NOMO-1 treated with DMSO at 0.1 percent for 48 hours (cell line): ENCODE data around the gene KANK2.

Source experiments
- DNase-seq: peaks from one replicate; lab custom pipeline; 2025; ENCODE audit not compliant: unreplicated experiment; lab: John Stamatoyannopoulos, UW

Gene KANK2

DNA sequence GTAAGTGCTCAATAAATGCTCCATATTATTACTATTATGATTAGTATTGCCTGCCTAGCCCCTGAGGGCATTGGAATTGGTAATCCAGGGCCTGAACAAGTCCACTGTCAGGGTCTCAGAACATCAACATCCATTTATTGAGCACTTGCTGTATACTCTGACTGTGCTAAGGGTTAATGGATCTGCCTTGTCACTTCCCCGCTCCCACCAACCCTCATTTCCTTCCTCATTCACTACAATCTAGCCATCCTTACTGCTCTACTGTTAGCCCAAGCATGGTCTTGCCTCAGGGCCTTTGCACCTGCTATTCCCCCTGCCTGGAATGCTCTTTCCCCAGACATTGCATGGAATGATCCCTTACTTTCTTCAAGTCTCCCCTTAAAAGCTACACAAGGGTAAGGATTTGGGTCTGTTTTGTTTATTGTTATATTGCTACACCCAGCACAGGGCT lies 29.4 kb upstream of the KANK2 start:
- DNase-seq = no peak

DNA sequence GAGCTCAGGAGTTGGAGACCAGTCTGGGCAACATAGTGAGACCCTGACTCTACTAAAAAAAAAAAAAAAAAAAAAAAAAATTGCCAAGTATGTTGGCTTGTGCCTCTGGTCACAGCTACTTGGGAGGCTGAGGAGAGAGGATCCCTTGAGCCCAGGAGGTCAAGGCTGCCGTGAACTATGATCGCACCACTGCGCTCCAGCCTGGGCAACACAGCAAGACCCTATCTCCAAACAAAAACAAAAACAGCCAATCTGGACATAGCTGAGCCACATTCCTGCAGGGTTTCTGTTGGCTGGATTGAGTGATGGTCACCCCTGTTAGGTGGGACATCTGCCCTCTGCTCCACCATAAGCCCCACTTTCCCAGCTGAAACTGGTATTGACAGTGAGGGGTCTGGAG lies 28.5 kb upstream of the KANK2 start:
- no peak for DNase-seq

DNA sequence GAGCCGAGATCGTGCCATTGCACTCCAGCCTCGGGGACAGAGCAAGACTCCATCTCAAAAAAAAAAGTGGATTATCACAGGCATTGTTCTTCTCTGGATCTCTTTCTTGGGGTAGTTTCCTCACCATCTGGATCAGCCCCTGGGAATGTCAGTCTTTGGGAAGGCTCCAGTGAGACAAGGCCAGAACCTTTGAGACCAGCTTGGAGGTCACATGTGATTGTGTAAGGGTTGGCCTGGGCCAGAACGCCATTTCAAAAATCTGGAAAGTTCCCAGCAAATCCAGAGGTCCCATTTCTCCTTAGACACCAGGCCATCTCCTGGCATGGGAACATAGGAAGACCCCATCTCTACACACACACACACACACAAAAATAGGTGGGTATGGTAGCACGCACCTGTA lies 27.8 kb upstream of the KANK2 start:
- no peak for DNase-seq

DNA sequence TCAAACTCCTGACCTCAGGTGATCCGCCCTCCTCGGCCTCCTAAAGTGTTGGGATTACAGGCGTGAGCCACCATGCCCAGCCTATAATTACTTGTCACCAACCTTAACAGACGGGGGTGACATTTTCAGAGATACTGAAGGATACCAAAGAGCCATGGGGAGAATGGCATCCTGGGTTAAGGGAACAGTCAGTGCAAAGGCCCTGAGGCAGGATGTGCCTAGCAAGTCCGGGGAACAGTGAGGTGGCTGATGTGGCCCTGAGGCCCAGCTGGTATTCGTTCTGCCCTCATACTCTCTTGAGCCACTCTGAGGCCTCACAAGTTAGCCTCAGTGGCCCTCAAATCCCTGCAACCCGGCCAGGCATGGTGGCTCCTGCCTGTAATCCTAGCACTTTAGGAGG lies 27.1 kb upstream of the KANK2 start:
- DNase-seq = no peak

DNA sequence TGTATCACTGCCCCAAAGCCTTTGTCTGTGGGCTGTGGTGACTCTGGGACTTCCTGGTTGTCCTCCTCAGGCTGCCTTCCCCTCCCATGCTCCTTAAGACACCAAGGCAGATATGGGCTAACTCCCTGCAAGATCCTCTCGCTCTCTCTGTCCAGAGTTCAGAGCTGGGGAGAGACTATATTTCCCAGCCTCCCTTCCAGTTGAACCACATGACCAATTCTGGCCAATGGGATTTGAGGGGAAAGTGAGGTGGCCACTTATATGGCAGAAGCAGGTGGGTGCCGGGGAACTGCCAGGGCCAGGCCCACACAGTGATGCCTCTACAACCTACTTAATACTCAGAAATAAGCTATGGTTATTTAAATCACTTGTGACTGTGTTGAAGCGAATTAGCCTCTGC lies 25.9 kb upstream of the KANK2 start:
- DNase-seq = no peak

DNA sequence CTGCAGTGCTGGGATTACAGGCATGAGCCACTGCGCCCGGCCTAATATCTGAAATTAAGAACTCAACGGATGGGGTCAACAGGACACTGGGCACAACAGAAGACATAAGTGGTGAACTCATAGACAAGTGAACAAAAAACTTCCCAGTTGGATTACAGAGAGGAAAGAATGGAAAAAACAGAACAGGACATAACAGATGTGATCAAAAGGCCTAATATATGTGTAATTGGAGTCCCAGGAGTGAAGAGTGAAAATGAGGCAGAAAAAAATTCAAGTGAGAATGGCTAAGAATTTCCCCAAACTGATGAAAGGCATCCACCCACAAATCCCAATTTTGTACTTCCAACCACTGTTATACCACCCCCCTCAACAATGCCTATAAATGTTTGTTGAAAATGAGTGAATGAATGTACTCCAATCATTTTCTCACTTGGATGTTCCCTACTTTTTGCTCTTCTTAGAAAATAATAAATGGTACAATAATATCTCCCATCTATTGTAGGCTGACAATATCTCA lies 23.8 kb upstream of the KANK2 start:
- no peak for DNase-seq

DNA sequence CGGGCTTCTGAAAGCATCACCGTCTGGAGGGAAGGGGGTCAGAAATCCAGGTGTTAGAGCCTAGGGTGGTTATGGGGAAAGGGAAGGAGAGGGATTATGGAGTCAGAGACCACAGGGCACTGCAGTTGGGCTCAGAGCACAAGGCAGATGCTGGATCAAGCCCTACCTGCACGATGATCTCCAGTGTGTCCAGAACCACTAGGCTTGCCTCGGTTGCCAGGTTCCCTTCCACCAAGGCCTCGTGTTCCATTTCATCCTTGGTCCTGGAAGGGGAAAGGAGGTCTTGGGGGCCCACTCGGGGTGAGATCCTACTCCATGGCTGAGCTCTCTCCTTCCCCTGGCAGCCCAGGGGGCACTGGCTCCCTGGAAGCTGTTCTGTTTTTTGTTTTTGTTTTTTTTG lies 17.0 kb upstream of the KANK2 start:
- DNase-seq = no peak

DNA sequence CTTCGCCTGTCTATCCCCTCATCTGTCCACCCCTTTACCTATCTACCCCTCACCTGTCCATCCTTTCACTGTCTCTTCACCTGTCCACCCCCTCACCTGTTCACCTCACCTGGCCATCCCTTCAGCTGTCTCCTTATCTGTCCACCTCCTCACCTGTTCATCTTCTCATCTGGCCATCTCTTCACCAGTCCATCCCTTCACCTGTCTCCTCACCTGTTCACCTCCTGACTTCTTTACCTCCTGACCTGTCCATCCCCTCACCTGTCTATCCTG lies 13.2 kb upstream of the KANK2 start:
- no peak for DNase-seq

DNA sequence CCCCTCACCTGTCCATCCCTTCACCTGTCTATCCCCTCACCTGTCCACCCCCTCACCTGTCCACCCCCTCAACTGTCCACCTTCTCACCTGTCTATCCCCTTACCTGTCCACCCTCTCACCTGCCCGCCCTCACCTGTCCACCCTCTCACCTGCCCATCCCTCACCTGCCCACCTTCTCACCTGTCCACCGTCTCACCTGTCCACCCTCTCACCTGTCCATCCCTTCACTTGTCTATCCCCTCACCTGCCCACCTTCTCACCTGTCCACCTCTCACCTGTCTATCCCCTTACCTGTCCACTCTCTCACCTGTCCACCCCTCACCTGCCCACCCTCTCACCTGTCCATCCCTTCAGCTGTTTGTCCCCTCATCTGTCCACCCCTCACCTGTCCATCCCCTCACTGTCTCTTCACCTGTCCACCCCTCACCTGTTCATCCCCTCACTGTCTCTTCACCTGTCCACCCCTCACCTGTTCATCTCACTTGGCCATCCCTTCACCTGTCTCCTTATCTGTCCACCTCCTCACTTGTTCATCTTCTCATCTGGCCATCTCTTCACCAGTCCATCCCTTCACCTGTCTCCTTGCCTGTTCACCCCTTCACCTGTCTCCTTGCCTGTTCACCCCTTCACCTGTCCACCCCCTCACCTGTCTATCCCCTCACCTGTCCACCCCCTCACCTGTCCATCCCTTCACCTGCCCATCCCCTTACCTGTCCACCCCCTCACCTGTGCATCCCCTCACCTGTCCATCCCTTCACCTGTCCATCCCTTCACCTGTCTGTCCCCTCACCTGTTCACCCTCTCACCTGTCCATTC lies 12.7 kb upstream of the KANK2 start:
- no peak for DNase-seq

DNA sequence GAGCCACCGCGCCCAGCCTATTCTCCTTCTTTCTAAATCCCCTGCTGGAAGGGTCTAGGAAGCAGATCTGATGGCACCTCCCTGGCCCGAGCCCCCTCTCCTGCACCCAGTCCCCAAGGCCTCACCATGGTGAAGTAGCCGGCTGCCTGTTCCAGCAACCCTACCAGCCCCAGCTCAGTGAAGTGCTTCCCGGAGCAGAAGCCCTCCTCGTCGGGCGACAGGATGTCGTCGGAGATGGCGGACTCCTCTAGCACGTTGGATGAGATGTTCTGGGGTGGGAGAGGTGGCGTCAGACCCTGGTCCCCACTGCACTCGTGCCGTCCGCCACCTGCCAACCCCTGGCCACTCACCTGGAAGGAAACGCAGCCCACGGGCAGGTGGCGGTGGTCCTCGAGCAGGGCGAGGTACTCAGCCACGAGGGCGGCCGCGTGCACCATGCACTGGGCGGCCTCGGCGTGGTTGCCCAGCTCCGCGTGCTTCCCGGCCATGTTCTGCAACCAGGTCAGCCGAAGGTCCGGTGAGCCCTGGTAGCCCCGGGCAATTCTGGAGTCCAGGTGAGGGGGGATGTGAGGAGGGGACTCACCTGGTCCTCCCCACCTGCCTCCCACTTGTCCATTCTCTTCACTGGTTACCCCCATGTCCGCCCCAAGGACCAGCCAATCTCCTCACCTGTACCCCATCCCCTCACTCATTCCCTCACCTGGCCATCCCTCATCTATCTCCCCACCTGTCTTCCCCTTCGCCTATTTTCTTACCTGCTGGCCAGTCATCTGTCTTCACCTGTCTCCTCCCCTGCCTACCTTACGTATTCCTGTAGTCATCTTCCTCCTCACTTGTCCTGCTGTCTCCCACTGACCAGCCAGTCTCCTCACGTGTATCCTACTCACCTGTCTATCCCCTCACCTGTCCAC lies 11.5 kb upstream of the KANK2 start:
- DNase-seq = no peak

DNA sequence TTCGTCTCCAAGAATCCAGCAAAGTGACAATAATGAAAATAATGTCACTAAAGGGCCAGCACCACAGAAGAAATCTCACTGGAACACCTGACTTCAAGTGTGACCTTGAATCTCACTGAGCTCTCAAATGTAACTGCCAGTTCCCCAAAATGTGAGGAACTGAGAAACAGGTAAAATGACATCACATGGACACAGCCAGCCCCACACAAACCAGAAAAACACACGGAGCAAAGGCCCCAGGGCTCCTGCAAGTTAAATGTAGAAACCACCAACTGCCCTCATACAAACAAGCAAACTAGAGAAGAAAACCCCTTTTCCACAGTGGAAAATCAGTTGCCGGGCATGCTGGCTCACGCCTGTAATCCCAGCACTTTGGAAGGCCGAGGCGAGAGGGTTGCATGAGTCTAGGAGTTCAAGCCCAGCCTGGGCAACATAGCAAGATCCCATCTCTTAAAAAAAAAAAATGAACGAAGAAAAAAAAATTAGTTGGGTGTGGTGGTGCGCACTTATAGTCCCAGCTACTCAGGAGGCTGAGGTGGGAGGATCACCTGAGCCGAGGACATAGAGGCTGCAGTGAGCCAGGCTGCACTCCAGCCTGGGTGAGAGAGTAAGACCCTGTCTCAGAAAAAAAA lies 8.7 kb upstream of the KANK2 start:
- DNase-seq = no peak

DNA sequence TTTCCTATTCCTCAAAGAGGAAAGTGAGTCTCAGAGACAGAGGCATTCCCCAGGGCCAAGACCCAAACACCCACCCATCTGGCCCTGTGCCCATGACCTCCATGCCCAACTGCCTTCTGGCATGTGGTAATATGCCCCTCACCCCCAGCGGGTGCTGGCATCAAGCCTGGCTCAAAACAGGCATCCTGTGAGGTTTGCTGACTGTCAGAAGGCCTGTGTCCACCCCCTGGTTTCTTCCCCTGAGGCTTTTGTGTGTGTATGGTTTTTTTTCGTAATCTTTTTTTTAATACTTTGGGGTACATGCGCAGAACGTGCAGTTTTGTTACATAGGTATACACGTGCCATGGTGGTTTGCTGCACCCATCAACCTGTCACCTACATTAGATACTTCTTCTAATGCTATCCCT lies 7.6 kb upstream of the KANK2 start:
- DNase-seq = no peak

DNA sequence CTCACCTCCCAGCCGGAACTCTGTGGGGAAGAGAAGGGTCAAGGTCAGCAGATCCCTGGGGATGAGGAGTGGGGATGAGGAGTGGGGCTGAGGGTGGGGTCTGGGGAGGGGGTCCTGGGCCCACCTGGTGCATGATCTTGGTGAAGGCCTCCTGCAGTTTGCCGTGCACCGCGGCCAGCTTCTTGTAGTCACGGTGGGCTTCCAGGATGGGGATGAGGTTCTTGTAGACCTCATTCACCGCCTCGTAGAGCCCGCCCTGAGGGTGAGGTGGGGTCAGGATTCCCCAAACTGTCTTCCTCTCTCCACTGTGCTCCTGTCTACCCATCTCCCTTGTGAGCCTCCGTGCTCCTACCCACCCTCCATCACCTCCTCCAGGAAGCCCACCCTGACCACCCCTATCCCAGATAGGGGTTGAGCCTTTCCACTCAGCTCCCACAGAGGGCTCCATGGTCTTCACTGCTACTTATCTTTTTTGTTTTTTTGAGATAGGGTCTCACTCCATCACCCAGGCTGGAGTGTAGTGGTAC lies 6.8 kb upstream of the KANK2 start:
- DNase-seq = no peak

DNA sequence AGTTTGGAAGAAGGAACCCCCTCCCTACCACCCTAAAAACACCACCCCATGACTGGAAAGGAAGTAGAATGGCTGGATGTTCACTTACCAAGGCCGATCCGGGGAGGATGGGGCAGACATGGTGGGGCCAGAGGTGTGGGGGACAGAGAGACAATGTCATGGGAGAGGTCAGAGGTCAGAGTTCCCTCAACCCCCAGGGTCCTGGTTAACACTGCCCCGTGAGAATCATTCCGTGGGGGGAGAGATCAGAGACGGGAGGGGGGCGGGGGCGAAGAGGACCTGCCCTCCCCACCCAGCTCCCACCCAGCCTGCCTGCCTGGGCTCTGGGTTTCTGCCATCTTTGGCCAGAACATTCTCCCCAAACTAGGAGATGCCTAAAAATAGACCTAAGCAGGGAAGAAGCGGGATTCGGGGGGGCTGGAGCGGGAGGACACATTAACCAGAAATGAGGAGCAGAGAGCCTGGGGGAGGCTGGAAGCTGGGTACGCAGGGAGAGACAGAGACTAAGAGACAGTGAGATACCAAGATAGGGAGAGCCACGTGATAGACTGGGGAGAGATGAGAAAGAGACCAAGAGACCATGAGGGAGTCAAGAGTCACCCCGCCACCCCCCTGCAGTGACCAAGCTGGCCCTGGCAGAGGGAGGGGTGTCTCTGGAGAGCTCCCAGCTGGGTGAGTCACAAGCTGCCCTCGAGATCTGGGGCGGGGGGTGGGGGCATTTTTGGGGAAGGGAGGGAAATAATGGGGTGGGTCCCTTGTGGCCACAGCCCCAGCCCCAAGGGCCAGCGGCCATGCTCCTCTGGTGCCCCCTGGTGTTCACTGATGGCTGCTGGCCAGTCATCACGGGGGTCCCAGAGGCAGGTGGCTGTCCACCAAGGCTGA lies 6.1 kb upstream of the KANK2 start:
- no peak for DNase-seq

DNA sequence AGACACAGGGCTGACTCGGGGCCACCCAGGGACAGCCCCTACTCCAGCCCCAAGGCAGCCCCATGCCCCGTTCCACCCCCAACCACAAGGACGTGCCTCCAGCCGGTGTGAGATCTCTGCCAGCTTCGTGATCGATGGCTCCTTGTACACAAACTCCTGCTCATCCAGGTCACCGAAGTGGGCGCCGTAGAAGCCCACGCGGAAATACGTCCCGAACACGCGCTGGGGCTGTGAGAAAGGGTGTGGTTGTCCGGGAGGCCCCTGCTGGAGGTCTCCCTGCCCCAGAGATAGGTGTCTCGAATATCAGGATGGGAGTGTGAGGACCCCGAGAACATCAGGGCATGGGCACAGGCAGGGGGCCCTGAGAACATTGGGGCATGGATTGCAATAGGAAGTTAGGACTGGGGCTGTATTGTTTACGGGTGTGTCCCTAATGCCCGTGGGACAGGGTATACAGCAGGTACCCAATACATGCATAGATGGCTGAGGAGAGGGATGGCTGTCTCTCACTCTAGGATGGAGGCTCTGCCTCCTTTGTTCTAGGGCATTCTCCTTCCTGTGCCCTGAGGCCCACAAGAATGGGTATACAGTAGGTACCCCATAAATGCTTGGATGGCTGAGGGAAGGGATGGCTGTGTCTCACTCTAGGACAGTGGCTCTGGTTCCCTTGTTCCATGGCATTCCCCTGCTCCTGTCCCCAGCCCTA lies 5.3 kb upstream of the KANK2 start:
- DNase-seq = no peak

DNA sequence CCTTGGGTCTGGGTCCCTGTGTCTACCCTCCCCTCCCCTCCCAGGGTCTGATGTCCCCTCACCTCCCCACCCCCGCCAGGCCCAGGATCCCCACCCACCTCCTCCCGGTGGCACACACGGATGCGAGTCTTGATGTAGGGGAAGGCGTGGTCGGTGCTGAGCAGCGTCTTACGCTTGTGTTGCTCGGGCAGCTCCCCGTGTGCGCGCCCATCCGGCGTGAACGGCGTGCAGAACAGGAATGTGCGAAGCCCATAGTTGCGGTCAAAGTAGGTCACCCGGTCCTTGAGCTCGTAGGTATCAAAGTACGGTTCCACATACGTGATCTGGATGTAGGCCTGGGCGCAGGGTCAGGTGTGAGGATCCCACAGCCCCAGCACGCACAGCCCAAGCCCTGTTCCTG lies 4.4 kb upstream of the KANK2 start:
- DNase-seq = no peak

DNA sequence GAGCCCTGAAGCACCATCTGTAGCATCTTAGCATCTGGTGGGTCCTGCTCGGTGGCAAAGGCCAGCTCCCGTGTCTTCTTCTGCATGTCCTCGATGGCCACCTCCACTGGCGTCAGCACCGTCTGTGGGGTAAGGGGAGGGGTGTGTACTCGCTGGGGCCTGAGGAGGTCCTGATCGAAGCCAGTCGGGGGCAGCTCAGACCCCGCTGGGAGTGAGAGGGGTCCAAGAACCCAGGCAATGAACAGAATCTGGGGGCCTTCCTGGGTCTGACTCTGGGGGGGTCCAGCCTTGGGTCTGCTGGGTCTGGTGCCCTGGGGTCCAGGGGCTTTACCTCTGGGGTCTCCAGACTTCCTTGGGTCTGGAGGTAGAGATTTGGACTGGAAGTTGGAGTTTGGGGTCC lies 3.6 kb upstream of the KANK2 start:
- DNase-seq = no peak

DNA sequence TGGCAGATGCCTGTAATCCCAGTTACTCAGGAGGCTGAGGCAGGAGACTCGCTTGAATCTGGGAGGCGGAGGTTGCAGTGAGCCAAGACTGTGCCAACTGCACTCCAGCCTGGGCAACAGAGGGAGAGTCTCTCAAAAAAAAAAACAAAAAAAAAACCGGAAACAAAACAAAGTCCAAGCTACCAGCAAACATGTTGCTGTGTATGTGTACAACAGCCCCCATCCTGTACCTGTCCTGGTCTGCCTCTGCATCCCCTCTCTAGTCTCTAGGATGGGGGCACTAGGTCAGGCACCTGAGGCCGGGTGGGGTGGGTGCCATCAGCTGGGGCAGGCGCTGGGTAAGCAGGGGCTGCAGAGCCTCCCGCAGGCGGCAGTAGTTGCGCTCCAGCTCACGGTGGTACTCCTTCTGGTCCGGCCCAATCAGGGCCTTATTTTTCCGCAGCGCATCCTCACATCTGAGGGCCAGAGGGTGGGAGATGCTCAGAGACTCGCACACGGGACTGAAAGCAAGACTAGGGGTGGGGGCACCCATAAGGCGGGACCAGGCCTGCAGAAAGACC lies 2.8 kb upstream of the KANK2 start:
- DNase-seq = no peak

DNA sequence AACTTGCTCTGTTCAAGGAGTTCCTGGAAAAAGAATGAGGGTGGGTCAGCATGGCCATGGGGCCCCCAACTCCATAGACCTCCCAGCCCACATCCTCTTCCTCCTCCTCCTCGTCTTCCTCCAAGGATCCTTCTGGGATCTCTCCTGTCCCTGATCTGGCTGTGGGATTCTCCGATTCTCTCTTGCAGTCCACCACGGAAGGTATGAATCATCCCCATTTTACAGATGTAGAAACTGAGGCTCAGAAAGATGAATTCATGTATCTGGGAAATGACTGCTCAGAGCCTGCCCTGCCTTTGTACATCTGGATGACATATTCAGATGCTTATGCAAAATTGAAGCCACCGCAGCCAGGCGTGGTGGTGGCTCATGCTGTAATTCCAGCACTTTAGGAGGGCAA lies 2.2 kb upstream of the KANK2 start:
- DNase-seq = no peak
